Mononuclear cell (primary cell): ENCODE measurements around the gene CENPE. TPM values are rescaled to one million over a fixed set of nuclear protein-coding genes. Genes with fewer than 3 reads are reported as not detected.

ENCODE experiments used
- H3K27me3 ChIP-seq: 2 replicates; pipeline ENCODE4 v1.6.0; 2011; ENCODE audit warnings: low read length, control low read depth; ENCODE audit not compliant: insufficient read depth
- H3K4me1 ChIP-seq: 2 replicates; pipeline ENCODE4 v1.5.1; 2011; ENCODE audit warnings: mild to moderate bottlenecking, low read length, control low read depth; ENCODE audit not compliant: insufficient read depth
- H3K4me3 ChIP-seq: 2 replicates; pipeline ENCODE4 v1.5.1; 2011; ENCODE audit warnings: mild to moderate bottlenecking, low read length, moderate library complexity
- H3K9me3 ChIP-seq: 2 replicates; pipeline ENCODE4 v1.5.1; 2011; ENCODE audit warnings: low read depth, mild to moderate bottlenecking, control low read depth, low read length
- total RNA-seq: library from RNA; depleted of rRNA; stranded (reverse); fragments of >200 nt; gene quantifications from one replicate; pipeline ENCODE4 v1.2.3, GENCODE V29; 2012

Gene CENPE
- total RNA-seq, 1 donor, result 3.7 TPM

- Histone ChIP-seq H3K27me3 (no peaks in the 10 kb centered on the region), H3K4me1 (no peaks in the 10 kb centered on the region), H3K4me3 (no peak overlapping the region), H3K9me3 (no peaks in the 10 kb centered on the region)
Observed at GRCh38 chr4:103104886-103105285, 93.3 kb downstream of the CENPE start.

- no peaks in the 10 kb centered on the region for H3K27me3 ChIP-seq
- H3K4me3 ChIP-seq, result no peak overlapping the region
- no peaks in the 10 kb centered on the region for H3K9me3 ChIP-seq
- H3K4me1 ChIP-seq, result peaks cover 16% of the 10 kb centered on the region
Observed at GRCh38 chr4:103100691-103101090, 97.5 kb downstream of the CENPE start.

GRCh38 chr4:103099691-103100392 lies 98.3 kb downstream of the CENPE start, which contains the start of gene BDH2:
Gene BDH2 (minus strand): TSS chr4:103099834. CDS start chr4:103096254, 3,580 bp downstream.
- H3K4me1 ChIP-seq, result peaks cover 16% of the 10 kb centered on the region
- no peaks in the 10 kb centered on the region for H3K27me3 ChIP-seq
- H3K9me3 ChIP-seq, result no peaks in the 10 kb centered on the region
- H3K4me3 ChIP-seq, result peak within 1 kb of the TSS; percentile 30

- peak overlapping the region; percentile 30 for H3K4me3 ChIP-seq
- no peaks in the 10 kb centered on the region for H3K9me3 ChIP-seq
- peaks cover 16% of the 10 kb centered on the region for H3K4me1 ChIP-seq
- H3K27me3 ChIP-seq, result no peaks in the 10 kb centered on the region
Observed at GRCh38 chr4:103098756-103099440, 99.2 kb downstream of the CENPE start.

GRCh38 chr4:103098341-103098740 lies 99.8 kb downstream of the CENPE start:
- Histone ChIP-seq H3K4me3 (no peak overlapping the region), H3K27me3 (no peaks in the 10 kb centered on the region), H3K9me3 (no peaks in the 10 kb centered on the region), H3K4me1 (peaks cover 16% of the 10 kb centered on the region)

GRCh38 chr4:103097112-103097511 lies 101.0 kb downstream of the CENPE start:
- Histone ChIP-seq H3K9me3 (no peaks in the 10 kb centered on the region), H3K27me3 (no peaks in the 10 kb centered on the region), H3K4me1 (peaks cover 16% of the 10 kb centered on the region), H3K4me3 (no peak overlapping the region)

- H3K9me3 ChIP-seq, result no peaks in the 10 kb centered on the region
- no peak overlapping the region for H3K4me3 ChIP-seq
- no peaks in the 10 kb centered on the region for H3K27me3 ChIP-seq
- H3K4me1 ChIP-seq, result peaks cover 16% of the 10 kb centered on the region
Observed at GRCh38 chr4:103095080-103095479, 103.1 kb downstream of the CENPE start.

- H3K27me3 ChIP-seq, result no peaks in the 10 kb centered on the region
- no peak overlapping the region for H3K4me3 ChIP-seq
- H3K4me1 ChIP-seq, result no peaks in the 10 kb centered on the region
- no peaks in the 10 kb centered on the region for H3K9me3 ChIP-seq
Observed at GRCh38 chr4:103092245-103092644, 105.9 kb downstream of the CENPE start.

GRCh38 chr4:103091601-103092223 lies 106.4 kb downstream of the CENPE start:
- H3K4me3 ChIP-seq, result no peak overlapping the region
- no peaks in the 10 kb centered on the region for H3K9me3 ChIP-seq

GRCh38 chr4:103089481-103089880 lies 108.7 kb downstream of the CENPE start:
- Histone ChIP-seq H3K9me3 (no peaks in the 10 kb centered on the region), H3K4me1 (no peaks in the 10 kb centered on the region), H3K27me3 (no peaks in the 10 kb centered on the region), H3K4me3 (no peak overlapping the region)

More at GRCh38 chr4:103091601-103092223, 106.4 kb downstream of the CENPE start:
- Histone ChIP-seq H3K4me1 (no peaks in the 10 kb centered on the region), H3K27me3 (no peaks in the 10 kb centered on the region)

GRCh38 chr4:103086551-103086950 lies 111.6 kb downstream of the CENPE start:
- Histone ChIP-seq H3K27me3 (no peaks in the 10 kb centered on the region), H3K4me3 (no peak overlapping the region), H3K4me1 (no peaks in the 10 kb centered on the region), H3K9me3 (no peaks in the 10 kb centered on the region)

GRCh38 chr4:103085555-103086196 lies 112.5 kb downstream of the CENPE start:
- no peaks in the 10 kb centered on the region for H3K27me3 ChIP-seq
- H3K9me3 ChIP-seq, result no peaks in the 10 kb centered on the region
- H3K4me1 ChIP-seq, result no peaks in the 10 kb centered on the region
- no peak overlapping the region for H3K4me3 ChIP-seq

GRCh38 chr4:103079621-103080020 lies 118.5 kb downstream of the CENPE start:
- Histone ChIP-seq H3K4me1 (peaks cover 22% of the 10 kb centered on the region), H3K27me3 (no peaks in the 10 kb centered on the region), H3K9me3 (no peaks in the 10 kb centered on the region), H3K4me3 (no peak overlapping the region)

GRCh38 chr4:103076747-103077347 lies 121.3 kb downstream of the CENPE start, which contains the start of gene SLC9B2:
Gene SLC9B2 (minus strand): TSS chr4:103076761. CDS start chr4:103067550, 9,211 bp downstream.
- peaks cover 27% of the 10 kb centered on the region for H3K4me1 ChIP-seq
- peak within 1 kb of the TSS; percentile 56 for H3K4me3 ChIP-seq
- H3K27me3 ChIP-seq, result no peaks in the 10 kb centered on the region

More at GRCh38 chr4:103076747-103077347, 121.3 kb downstream of the CENPE start, which contains the start of gene SLC9B2:
- H3K9me3 ChIP-seq, result no peaks in the 10 kb centered on the region
